Loucy (cell line): Measurements from ENCODE around the gene TANGO2.

ENCODE experiments used
- H2AFZ ChIP-seq: fragments of 200-600 bp; sonication (generic); 2 replicates; pipeline ENCODE4 v1.6.0; 2016; ENCODE audit warnings: antibody characterized with exemption, mild to moderate bottlenecking, low read length, moderate library complexity
- H3F3A ChIP-seq: fragments of 200-600 bp; 2 replicates; pipeline ENCODE4 v1.6.0; 2016; ENCODE audit warnings: antibody characterized with exemption, low read depth, mild to moderate bottlenecking
- H3K27me3 ChIP-seq: fragments of 200-600 bp; sonication (generic); 2 replicates; pipeline ENCODE4 v1.6.1; 2014; ENCODE audit warnings: low read length, mild to moderate bottlenecking; ENCODE audit not compliant: insufficient read depth, poor library complexity, severe bottlenecking
- H3K36me3 ChIP-seq: fragments of 200-600 bp; sonication (generic); 2 replicates; pipeline ENCODE4 v1.6.1; 2016; ENCODE audit warnings: low read length; ENCODE audit not compliant: insufficient read depth
- H3K4me1 ChIP-seq: fragments of 200-600 bp; sonication (generic); 2 replicates; pipeline ENCODE4 v1.5.1; 2014; ENCODE audit warnings: low read length, mild to moderate bottlenecking; ENCODE audit not compliant: insufficient read depth, poor library complexity, severe bottlenecking
- H3K4me2 ChIP-seq: fragments of 200-600 bp; sonication (generic); 2 replicates; pipeline ENCODE4 v1.6.0; 2014; ENCODE audit warnings: antibody characterized with exemption, low read length, low read depth, mild to moderate bottlenecking; ENCODE audit not compliant: poor library complexity, severe bottlenecking
- H3K4me3 ChIP-seq: fragments of 200-600 bp; sonication (generic); 2 replicates; pipeline ENCODE4 v1.5.1; 2014; ENCODE audit warnings: low read length, mild to moderate bottlenecking, mixed read lengths; ENCODE audit not compliant: poor library complexity, severe bottlenecking
- H3K79me2 ChIP-seq: fragments of 200-600 bp; sonication (generic); 2 replicates; pipeline ENCODE4 v1.6.1; 2014; ENCODE audit warnings: low read length; ENCODE audit not compliant: insufficient read depth
- H3K9ac ChIP-seq: fragments of 200-600 bp; sonication (generic); 2 replicates; pipeline ENCODE4 v1.6.0; 2014; ENCODE audit warnings: mild to moderate bottlenecking, low read depth, low read length, moderate library complexity; ENCODE audit not compliant: poor library complexity, severe bottlenecking
- H3K9me2 ChIP-seq: fragments of 200-600 bp; sonication (generic); replicated peaks from 2 replicates; pipeline ENCODE4 v1.6.1; 2016; ENCODE audit warnings: low read depth, low read length, mixed read lengths
- H3K9me3 ChIP-seq: fragments of 200-600 bp; sonication (generic); 2 replicates; pipeline ENCODE4 v1.6.1; 2014; ENCODE audit warnings: mild to moderate bottlenecking, antibody characterized with exemption, low read length, low read depth; ENCODE audit not compliant: insufficient read depth
- H4K20me1 ChIP-seq: fragments of 200-600 bp; sonication (generic); 2 replicates; pipeline ENCODE4 v1.6.0; 2014; ENCODE audit warnings: antibody characterized with exemption, low read length, mild to moderate bottlenecking; ENCODE audit not compliant: insufficient read depth, poor library complexity, severe bottlenecking
- EZH2phosphoT487 ChIP-seq: fragments of 200-600 bp; IDR thresholded peaks from 2 replicates; pipeline ENCODE4 v1.6.1; 2018; ENCODE audit warnings: antibody characterized with exemption, mild to moderate bottlenecking, moderate library complexity, borderline replicate concordance
- TF ChIP-seq, protein P1 (sequence below): fragments of 200-600 bp; sonication (generic); conservative IDR thresholded peaks from 2 replicates; pipeline ENCODE4 v1.5.1; 2014; ENCODE audit warnings: mild to moderate bottlenecking, antibody characterized with exemption, low read length

TANGO2 gene

DNA sequence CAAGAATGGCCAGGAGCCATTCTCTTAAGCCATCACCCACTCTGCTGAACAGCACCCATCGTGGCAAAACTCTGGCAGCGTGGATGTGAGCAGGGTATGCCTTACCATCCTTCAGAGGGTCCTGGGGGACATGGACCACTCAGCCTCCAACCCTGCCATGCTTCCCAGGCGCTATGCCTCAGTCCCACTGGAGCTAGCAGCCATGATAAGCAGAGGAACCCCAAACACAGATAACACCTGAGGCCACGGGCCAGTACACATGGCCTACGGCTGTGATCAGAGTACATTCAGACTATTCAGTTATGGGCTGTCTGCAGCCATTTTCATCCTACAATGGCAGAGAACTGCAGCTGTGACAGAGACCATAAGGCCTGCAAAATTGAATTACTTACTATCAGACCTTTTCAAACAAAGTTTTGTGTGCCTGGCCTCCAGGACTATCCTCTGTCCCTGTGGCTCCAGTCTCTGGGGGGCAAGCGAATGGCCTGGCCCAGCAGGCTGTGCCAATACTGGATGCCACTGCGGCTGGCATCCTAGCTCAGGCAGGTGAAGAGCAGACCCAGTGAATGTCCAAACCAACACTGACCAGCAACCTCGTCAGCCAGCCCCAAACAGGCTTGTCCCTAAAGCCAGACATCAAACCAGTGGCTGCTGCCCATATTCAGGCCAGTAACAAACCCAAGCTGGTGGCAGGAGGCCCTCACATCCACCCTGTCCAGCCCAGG is 11.2 kb upstream of the TANGO2 start:
- Histone ChIP-seq H3K79me2 (no peaks in the 10 kb centered on the region), H3K36me3 (no peaks in the 10 kb centered on the region), H3F3A (no peaks in the 10 kb centered on the region), H3K4me1 (no peaks in the 10 kb centered on the region), H3K9me2 (no peaks in the 10 kb centered on the region), H3K4me2 (no peak overlapping the region), H3K27me3 (no peaks in the 10 kb centered on the region), H4K20me1 (no peaks in the 10 kb centered on the region), H3K4me3 (no peak overlapping the region), H2AFZ (no peak overlapping the region), H3K9ac (no peak overlapping the region), H3K9me3 (no peaks in the 10 kb centered on the region)
- TF ChIP-seq, protein P1, sequence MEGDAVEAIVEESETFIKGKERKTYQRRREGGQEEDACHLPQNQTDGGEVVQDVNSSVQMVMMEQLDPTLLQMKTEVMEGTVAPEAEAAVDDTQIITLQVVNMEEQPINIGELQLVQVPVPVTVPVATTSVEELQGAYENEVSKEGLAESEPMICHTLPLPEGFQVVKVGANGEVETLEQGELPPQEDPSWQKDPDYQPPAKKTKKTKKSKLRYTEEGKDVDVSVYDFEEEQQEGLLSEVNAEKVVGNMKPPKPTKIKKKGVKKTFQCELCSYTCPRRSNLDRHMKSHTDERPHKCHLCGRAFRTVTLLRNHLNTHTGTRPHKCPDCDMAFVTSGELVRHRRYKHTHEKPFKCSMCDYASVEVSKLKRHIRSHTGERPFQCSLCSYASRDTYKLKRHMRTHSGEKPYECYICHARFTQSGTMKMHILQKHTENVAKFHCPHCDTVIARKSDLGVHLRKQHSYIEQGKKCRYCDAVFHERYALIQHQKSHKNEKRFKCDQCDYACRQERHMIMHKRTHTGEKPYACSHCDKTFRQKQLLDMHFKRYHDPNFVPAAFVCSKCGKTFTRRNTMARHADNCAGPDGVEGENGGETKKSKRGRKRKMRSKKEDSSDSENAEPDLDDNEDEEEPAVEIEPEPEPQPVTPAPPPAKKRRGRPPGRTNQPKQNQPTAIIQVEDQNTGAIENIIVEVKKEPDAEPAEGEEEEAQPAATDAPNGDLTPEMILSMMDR = no peak
- TF ChIP-seq EZH2phosphoT487 = no peak

DNA sequence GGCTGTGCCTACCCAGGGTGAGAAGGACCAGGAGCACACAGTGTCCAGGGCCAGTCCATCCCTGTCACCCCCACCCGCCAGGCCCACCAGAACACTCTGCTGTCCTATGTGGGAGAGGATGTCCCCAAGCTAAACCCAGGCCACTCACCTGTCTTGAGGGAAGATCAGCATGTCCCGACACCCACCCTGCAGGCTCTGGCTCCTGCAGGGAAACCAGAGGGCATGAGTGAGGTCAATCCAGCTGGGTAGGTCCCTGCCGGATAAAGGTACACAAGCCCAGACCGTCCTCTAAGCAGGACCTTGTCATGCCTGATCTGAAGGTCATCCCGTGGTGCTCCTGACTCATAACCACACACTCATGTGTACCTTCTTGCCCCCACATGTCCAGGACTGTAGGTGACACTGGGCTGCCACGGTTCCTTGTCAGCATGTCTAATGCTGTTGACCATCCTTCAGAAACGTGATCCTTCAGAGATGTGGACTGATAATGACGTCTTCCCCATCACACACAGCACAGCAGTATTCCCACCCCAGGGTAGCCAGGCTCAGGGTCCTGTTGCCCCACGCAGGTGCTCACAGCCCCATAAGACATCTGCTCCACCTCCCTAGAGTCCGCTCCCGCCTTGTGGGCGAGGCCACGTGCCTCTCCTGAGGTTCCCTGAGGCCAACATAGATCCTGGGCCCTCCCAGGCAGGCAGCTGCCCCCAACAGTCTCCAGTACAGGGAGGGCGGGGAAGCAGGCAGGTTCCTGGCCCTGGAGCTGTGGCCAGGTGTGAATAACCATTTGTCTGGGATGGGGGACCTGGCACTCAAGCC is 10.4 kb upstream of the TANGO2 start:
- Histone ChIP-seq H3K9ac (no peak overlapping the region), H3F3A (no peaks in the 10 kb centered on the region), H3K4me3 (no peak overlapping the region), H3K9me2 (no peaks in the 10 kb centered on the region), H3K27me3 (no peaks in the 10 kb centered on the region), H3K9me3 (no peaks in the 10 kb centered on the region), H4K20me1 (no peaks in the 10 kb centered on the region), H3K4me2 (no peak overlapping the region), H3K36me3 (no peaks in the 10 kb centered on the region), H2AFZ (no peak overlapping the region), H3K79me2 (no peaks in the 10 kb centered on the region), H3K4me1 (no peaks in the 10 kb centered on the region)
- TF ChIP-seq, protein P1 = no peak
- no peak for TF ChIP-seq EZH2phosphoT487

DNA sequence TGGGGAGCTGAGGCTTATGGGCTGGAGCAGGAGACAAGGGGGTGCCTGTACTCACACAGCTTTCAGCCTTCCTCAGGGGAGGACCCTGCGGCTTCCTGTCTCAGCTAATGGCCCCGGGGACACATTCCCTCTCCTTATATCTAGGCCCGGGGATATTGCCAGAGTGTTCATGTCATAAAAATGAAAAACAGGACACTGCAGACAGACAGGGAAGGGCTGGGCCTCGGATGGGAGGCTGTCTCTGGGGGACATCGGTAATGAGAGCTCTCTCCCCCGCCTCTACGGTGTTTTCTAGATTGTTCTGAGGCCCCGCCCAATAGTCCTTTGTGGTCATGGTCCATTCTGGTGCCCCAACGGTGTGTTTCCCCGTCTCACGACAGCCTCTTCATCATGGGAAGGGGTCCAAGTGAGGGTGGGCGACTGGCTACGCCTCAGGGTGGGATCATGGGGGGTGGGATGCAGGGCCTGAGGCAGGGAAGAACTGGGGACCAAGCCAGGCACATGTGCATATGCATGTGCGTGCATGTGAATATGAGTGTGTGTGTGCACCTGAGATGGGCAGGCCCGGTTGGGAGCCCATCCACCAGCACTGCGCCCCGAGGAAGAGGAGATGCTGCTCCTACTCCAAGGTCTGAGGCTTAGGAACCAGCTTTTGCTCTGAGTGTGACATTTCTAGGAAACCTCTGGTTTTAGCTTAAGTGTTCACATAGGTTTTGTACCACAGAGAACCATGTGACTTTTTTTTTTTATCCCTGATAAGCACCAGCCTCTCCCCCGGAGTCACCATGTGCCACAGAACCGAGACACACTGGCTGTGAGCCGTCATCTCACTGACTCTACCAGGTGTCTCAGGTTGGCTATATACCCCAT is 9.6 kb upstream of the TANGO2 start:
- H3K4me2 ChIP-seq = no peak overlapping the region
- no peaks in the 10 kb centered on the region for H3K36me3 ChIP-seq
- no peaks in the 10 kb centered on the region for H3K4me1 ChIP-seq
- no peaks in the 10 kb centered on the region for H4K20me1 ChIP-seq
- no peaks in the 10 kb centered on the region for H3F3A ChIP-seq
- H3K9me3 ChIP-seq = no peaks in the 10 kb centered on the region
- H3K9me2 ChIP-seq = no peaks in the 10 kb centered on the region
- H3K9ac ChIP-seq = no peak overlapping the region
- no peak overlapping the region for H3K4me3 ChIP-seq
- H2AFZ ChIP-seq = no peak overlapping the region
- no peak for TF ChIP-seq EZH2phosphoT487
- TF ChIP-seq, protein P1 = no peak
- H3K79me2 ChIP-seq = no peaks in the 10 kb centered on the region
- peaks cover 6% of the 10 kb centered on the region for H3K27me3 ChIP-seq
